Prostate gland (tissue), 2 donors: ENCODE data around the gene BMERB1. TPM values are rescaled to one million over a fixed set of nuclear protein-coding genes. Genes with fewer than 3 reads are reported as not detected.
A peak's percentile ranks its signal among the peaks of the same experiment; 100 is the strongest.

Source experiments
- DNase-seq: peaks from one replicate; pipeline ENCODE4 v3.0.0-alpha.2; 2019; ENCODE audit warnings: low spot score
- H3K27ac ChIP-seq, 2 donors: fragments of 200-600 bp; sonication (generic); 2 replicates each; pipeline ENCODE4 v1.5.1; 2017 to 2019
- H3K27me3 ChIP-seq: fragments of 200-600 bp; sonication (generic); replicated peaks from 2 replicates; pipeline ENCODE4 v1.5.1; 2019; ENCODE audit not compliant: insufficient read depth
- H3K36me3 ChIP-seq, 2 donors: fragments of 200-600 bp; sonication (generic); 1 replicate in 1 of 2; 2 replicates in 1 of 2; pipeline versions ENCODE4 v1.5.1 to v1.8.1; 2017 to 2019
- H3K4me1 ChIP-seq: fragments of 200-600 bp; sonication (generic); replicated peaks from 2 replicates; pipeline ENCODE4 v1.5.1; 2019
- H3K4me3 ChIP-seq, 2 donors: fragments of 200-600 bp; sonication (generic); 2 replicates each; pipeline ENCODE4 v1.5.1; 2017 to 2019
- H3K9me3 ChIP-seq: fragments of 200-600 bp; sonication (generic); 2 replicates; pipeline ENCODE4 v1.5.1; 2017
- POLR2A ChIP-seq: fragments of 450-650 bp; IDR thresholded peaks from one replicate; pipeline ENCODE4 v1.6.1; 2016; ENCODE audit warnings: antibody characterized with exemption, mild to moderate bottlenecking
- POLR2AphosphoS5 ChIP-seq: sonication (generic); formaldehyde crosslinking; IDR thresholded peaks from one replicate; pipeline ENCODE4 v1.6.1; 2017; ENCODE audit warnings: antibody characterized with exemption
- WGBS: methylation state at CpG from one replicate; pipeline ENCODE4 v1.1.5; 2018; 5-methylcytosine and 5-hydroxymethylcytosine counted together
- intact Hi-C: fragments of 100-400 bp; cut with DNase I; formaldehyde crosslinking; loops from one replicate; pipeline ENCODE4 v1.14.2; 2022
- total RNA-seq, 2 donors: library from RNA; depleted of rRNA; stranded (reverse); fragments of >200 nt; gene quantifications; one replicate each; pipeline ENCODE4 v1.1.0, GENCODE V29; 2016
- TF ChIP-seq, protein P1 (sequence below), 4 experiments: fragments of 200-600 bp in 2 of 4; fragments of 450-650 bp in 2 of 4; sonication (generic) in 2 of 4; IDR thresholded peaks; 1 replicate in 3 of 4; 2 replicates in 1 of 4; pipeline ENCODE4 v1.5.1; 2016 to 2019; ENCODE audit warnings: antibody characterized with exemption in 4 of 4, mild to moderate bottlenecking in 2 of 4, moderate library complexity in 2 of 4

The BMERB1 gene
- total RNA-seq, 2 donors from 2014 or later: 49.1 to 51.1 TPM

DNA sequence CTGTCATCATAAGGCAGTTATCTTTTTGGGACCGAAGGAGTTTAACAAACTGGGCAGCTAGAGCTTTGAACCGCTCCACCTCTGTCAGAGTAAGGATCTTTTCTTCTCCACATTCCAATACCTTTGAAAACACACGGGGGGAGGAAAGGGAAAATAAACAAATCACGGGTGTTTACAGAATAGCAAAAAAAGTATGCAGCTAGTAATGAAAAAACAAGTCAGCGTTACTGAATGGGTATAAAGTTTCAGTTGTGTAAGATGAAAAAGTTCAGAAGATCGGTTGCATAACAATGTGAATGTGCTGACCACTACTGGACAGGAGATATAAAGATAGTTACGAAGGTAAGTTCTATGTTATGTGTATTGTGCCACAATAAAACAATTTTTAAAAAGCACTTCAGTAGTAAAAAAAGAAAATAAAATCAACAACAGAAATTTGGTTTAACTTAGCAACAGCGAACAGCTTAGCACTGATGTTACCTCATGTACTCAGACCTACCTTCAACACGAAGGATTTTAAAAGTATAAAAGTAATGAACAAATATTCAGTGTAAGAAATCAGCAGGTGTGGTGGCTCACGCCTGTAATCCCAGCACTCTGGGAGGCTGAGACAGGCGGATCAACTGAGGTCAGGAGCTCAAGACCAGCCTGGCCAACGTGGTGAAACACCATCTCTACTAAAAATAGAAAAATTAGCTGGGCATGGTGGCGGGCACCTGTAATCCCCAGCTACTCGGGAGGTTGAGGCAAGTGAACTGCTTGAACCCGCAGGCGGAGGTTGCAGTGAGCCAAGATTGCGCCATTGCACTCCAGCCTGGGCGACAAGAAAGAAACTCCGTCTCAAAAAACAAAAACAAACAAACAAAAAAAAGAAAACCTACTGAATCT, 174.3 kb downstream of the BMERB1 start:
- WGBS: 75% methylated on average over 19 of the region's 19 CpGs
- intact Hi-C loops: no loop called here
- no peak for TF ChIP-seq POLR2AphosphoS5
- TF ChIP-seq, protein P1, sequence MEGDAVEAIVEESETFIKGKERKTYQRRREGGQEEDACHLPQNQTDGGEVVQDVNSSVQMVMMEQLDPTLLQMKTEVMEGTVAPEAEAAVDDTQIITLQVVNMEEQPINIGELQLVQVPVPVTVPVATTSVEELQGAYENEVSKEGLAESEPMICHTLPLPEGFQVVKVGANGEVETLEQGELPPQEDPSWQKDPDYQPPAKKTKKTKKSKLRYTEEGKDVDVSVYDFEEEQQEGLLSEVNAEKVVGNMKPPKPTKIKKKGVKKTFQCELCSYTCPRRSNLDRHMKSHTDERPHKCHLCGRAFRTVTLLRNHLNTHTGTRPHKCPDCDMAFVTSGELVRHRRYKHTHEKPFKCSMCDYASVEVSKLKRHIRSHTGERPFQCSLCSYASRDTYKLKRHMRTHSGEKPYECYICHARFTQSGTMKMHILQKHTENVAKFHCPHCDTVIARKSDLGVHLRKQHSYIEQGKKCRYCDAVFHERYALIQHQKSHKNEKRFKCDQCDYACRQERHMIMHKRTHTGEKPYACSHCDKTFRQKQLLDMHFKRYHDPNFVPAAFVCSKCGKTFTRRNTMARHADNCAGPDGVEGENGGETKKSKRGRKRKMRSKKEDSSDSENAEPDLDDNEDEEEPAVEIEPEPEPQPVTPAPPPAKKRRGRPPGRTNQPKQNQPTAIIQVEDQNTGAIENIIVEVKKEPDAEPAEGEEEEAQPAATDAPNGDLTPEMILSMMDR (IDR thresholded peaks at IDR 0.05): peak in 1 of 4 experiments; percentile 14

DNA sequence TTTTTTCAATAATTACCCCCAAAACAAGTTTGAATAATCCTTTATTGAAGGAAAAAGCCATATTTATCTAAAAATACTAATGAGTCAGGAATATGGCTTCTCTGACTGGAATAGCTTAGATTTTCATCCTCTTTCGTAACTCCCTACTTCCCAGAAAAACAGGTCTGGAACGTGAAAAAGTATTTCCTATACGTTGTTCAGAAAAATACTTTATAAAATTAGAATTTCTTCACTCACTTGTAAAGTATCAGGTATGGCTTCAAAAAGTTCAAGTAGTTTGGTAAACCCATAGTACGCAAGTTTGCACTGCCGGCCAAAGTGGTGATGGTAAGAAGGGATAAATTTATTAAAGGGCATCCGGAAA, 174.9 kb downstream of the BMERB1 start:
- H3K4me3 ChIP-seq: no peak overlapping the region
- TF ChIP-seq POLR2AphosphoS5: no peak
- TF ChIP-seq, protein P1 (IDR thresholded peaks at IDR 0.05): no peak
- TF ChIP-seq POLR2A: no peak
- H3K27ac ChIP-seq: no peak overlapping the region
- no peaks in the 10 kb centered on the region for H3K36me3 ChIP-seq
- DNase-seq: no peak
- intact Hi-C loops: no loop called here
- no peaks in the 10 kb centered on the region for H3K9me3 ChIP-seq
- H3K4me1 ChIP-seq: no peaks in the 10 kb centered on the region
- H3K27me3 ChIP-seq: no peaks in the 10 kb centered on the region
- 93% methylated on average over 6 of the region's 6 CpGs for WGBS

More for the DNA sequence above, 174.3 kb downstream of the BMERB1 start:
- Histone ChIP-seq H3K9me3 (no peaks in the 10 kb centered on the region), H3K36me3 (no peaks in the 10 kb centered on the region), H3K4me1 (no peaks in the 10 kb centered on the region), H3K27ac (peak overlapping the region; percentile 39 to 65), H3K4me3 (no peak overlapping the region), H3K27me3 (no peaks in the 10 kb centered on the region)
- no peak for DNase-seq

DNA sequence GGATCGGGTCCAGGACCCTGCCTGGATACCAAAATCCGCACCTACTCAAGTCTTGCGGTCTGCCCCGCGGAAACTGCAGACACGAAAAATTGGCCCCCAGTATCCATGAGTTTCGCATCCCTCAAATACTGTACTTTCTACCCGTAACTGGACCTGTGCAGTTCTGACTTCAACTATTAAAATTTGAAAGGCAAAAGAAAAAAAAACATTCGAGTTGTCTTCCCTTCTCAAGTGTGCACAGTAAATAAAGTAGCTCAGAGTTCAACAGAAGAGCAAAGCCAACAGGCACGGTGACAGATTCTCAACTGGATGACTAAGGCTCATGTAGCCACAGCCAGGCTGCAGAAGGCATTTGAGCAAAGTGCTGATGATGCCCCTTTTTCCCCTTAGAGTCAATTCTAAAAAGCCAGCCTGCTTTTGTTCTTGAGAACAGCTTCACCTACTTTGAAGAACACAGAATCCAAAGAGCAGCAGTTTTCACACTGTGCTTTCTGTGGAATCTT, 176.0 kb downstream of the BMERB1 start:
- Histone ChIP-seq H3K27ac (no peak overlapping the region), H3K4me1 (no peaks in the 10 kb centered on the region), H3K9me3 (no peaks in the 10 kb centered on the region), H3K4me3 (no peak overlapping the region), H3K36me3 (no peaks in the 10 kb centered on the region), H3K27me3 (no peaks in the 10 kb centered on the region)
- intact Hi-C loops: no loop called here
- TF ChIP-seq POLR2AphosphoS5 (no peak), POLR2A (no peak)
- TF ChIP-seq, protein P1 (IDR thresholded peaks at IDR 0.05): no peak
- WGBS: 85% methylated on average over 10 of the region's 10 CpGs
- DNase-seq: no peak

DNA sequence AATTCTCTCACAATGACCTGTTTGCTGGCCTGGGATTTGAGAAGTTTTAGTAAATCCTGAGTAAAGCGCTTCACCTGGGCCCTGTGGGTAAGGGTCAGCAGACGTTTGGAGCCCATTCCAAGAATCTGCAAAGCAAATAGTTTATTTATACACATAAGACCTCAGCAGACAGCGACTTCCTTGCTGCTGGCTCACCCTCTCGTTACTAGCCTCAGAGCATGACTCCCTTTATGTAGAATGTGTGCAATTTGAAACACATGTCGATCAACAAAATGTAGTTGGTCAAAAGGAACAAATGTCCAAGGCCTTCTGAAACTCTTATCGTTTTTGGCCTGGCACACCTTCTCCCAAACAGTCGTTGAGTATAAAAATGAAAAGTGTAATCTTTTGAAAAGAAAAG, 177.2 kb downstream of the BMERB1 start:
- TF ChIP-seq POLR2AphosphoS5 (no peak), POLR2A (no peak)
- TF ChIP-seq, protein P1 (IDR thresholded peaks at IDR 0.05): no peak
- DNase-seq: no peak
- Histone ChIP-seq H3K4me3 (no peak overlapping the region), H3K4me1 (no peaks in the 10 kb centered on the region), H3K27ac (no peak overlapping the region), H3K9me3 (no peaks in the 10 kb centered on the region), H3K27me3 (no peaks in the 10 kb centered on the region), H3K36me3 (peaks cover 0 to 3% of the 10 kb centered on the region in 2 donors)
- WGBS: 89% methylated on average over 7 of the region's 7 CpGs
- intact Hi-C loops: no loop called here

DNA sequence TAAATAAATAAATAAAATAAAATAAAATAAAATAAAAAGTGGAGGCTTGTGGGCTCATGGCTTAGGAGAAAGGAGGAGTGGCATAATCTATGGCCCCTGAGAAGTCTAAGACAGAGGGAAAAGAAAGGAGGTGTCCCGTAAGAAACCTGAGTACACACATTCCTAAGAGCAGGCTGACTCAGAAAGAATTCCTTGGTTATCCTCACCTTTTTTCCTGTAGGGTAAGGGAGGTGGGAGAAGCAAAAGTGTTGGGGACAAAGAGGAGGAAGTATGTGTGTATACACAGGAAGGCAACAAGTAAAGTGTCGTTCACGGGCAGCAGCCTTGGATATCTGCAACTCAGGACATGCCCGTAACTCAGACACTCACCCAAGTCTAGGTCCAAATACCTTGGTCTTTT, 179.3 kb downstream of the BMERB1 start:
- Histone ChIP-seq H3K36me3 (peaks cover 0 to 9% of the 10 kb centered on the region in 2 donors), H3K9me3 (no peaks in the 10 kb centered on the region), H3K27ac (no peak overlapping the region), H3K4me3 (no peak overlapping the region), H3K27me3 (no peaks in the 10 kb centered on the region), H3K4me1 (no peaks in the 10 kb centered on the region)
- TF ChIP-seq, protein P1 (IDR thresholded peaks at IDR 0.05): no peak
- TF ChIP-seq POLR2A: no peak
- TF ChIP-seq POLR2AphosphoS5: no peak
- 77% methylated on average over 4 of the region's 4 CpGs for WGBS
- no peak for DNase-seq
- intact Hi-C loops: no loop called here
